Keratinocyte (primary cell): ENCODE results near the gene BEST2. TPM values are rescaled to one million over a fixed set of nuclear protein-coding genes. Genes with fewer than 3 reads are reported as not detected.

Experiments used
- DNase-seq: peaks from one replicate; pipeline ENCODE4 v3.0.0-alpha.2; 2011; ENCODE audit warnings: low read depth, missing footprints, low spot score
- FAIRE-seq: peaks from 2 replicates; lab custom pipeline; 2011; peaks lifted over from hg19 to GRCh38; lab: Jason Lieb, UNC
- H2AFZ ChIP-seq: 2 replicates; pipeline ENCODE4 v1.6.0; 2012; ENCODE audit warnings: low read length, control low read depth, inconsistent platforms; ENCODE audit not compliant: control insufficient read depth
- H3K27ac ChIP-seq: 2 replicates; pipeline ENCODE4 v1.5.1; 2011; ENCODE audit warnings: low read length; ENCODE audit not compliant: control insufficient read depth, insufficient read depth
- H3K27me3 ChIP-seq: 3 replicates; pipeline ENCODE4 v1.6.0; 2011; ENCODE audit warnings: low read length; ENCODE audit not compliant: control insufficient read depth, insufficient read depth; ENCODE audit errors: extremely low read depth
- H3K36me3 ChIP-seq, 2 experiments: 2 replicates in 1 of 2; 3 replicates in 1 of 2; pipeline ENCODE4 v1.5.1; 2011; ENCODE audit warnings: low read length in 2 of 2, mild to moderate bottlenecking in 1 of 2; ENCODE audit not compliant: control insufficient read depth in 2 of 2, insufficient read depth in 2 of 2; ENCODE audit errors: extremely low read depth in 1 of 2
- H3K4me1 ChIP-seq: 3 replicates; pipeline ENCODE4 v1.5.1; 2011; ENCODE audit warnings: low read length; ENCODE audit not compliant: control insufficient read depth, insufficient read depth; ENCODE audit errors: extremely low read depth
- H3K4me2 ChIP-seq: 3 replicates; pipeline ENCODE4 v1.6.0; 2011; ENCODE audit warnings: low read depth, low read length; ENCODE audit not compliant: control insufficient read depth, insufficient read depth; ENCODE audit errors: extremely low read depth
- H3K4me3 ChIP-seq, 3 experiments: fragments of 200-600 bp in 1 of 3; sonication (generic) in 1 of 3; 2 replicates in 2 of 3; 3 replicates in 1 of 3; pipeline ENCODE4 v1.5.1; 2011 to 2016; ENCODE audit warnings: low read length in 3 of 3, mild to moderate bottlenecking in 3 of 3, control low read depth in 2 of 3, inconsistent platforms in 1 of 3, low read depth in 1 of 3, mixed read lengths in 1 of 3, mixed run types in 1 of 3, moderate library complexity in 1 of 3; ENCODE audit not compliant: control insufficient read depth in 2 of 3, insufficient read depth in 2 of 3; ENCODE audit errors: extremely low read depth in 1 of 3
- H3K79me2 ChIP-seq: 2 replicates; pipeline ENCODE4 v1.6.0; 2012; ENCODE audit warnings: low read length; ENCODE audit not compliant: control insufficient read depth, insufficient read depth
- H3K9ac ChIP-seq: 3 replicates; pipeline ENCODE4 v1.6.0; 2011; ENCODE audit warnings: low read length; ENCODE audit not compliant: control insufficient read depth, insufficient read depth; ENCODE audit errors: extremely low read depth
- H3K9me1 ChIP-seq: 3 replicates; pipeline ENCODE4 v1.6.0; 2011; ENCODE audit warnings: low read length; ENCODE audit not compliant: control insufficient read depth, insufficient read depth; ENCODE audit errors: extremely low read depth
- H3K9me3 ChIP-seq: 2 replicates; pipeline ENCODE4 v1.5.1; 2012; ENCODE audit warnings: low read depth, low read length; ENCODE audit not compliant: control insufficient read depth
- H4K20me1 ChIP-seq: 3 replicates; pipeline ENCODE4 v1.6.0; 2011; ENCODE audit warnings: low read length; ENCODE audit not compliant: control insufficient read depth, insufficient read depth; ENCODE audit errors: extremely low read depth
- CTCF ChIP-seq, 3 experiments: IDR thresholded peaks in 1 of 3; conservative IDR thresholded peaks in 1 of 3; optimal IDR thresholded peaks in 1 of 3; 2 replicates in 2 of 3; 3 replicates in 1 of 3; pipeline versions ENCODE3 to v1.5.1; 2011; ENCODE audit warnings: low read length in 3 of 3, mild to moderate bottlenecking in 3 of 3, moderate library complexity in 2 of 3, control low read depth in 1 of 3, inconsistent platforms in 1 of 3; ENCODE audit not compliant: insufficient read depth in 2 of 3; ENCODE audit errors: extremely low read depth in 1 of 3
- EZH2 ChIP-seq: IDR thresholded peaks from one replicate; pipeline ENCODE4 v1.6.1; 2012; ENCODE audit warnings: inconsistent platforms, mild to moderate bottlenecking, low read length, moderate library complexity
- dilution Hi-C: fragments of 300-500 bp; cut with MboI; formaldehyde crosslinking; loops from one replicate; pipeline ENCODE4 v1.7.0; 2020; ENCODE audit warnings: low sequenced_read_pairs; ENCODE audit not compliant: extremely low pct_ligation_motif_present
- polyA plus RNA-seq, 5 experiments: library from polyadenylated mRNA; depleted of rRNA in 3 of 5; stranded (reverse) in 3 of 5; stranded (forward) in 1 of 5; unstranded in 1 of 5; fragments of >200 nt; gene quantifications; 1 replicate in 1 of 5; 2 replicates in 3 of 5; 3 replicates in 1 of 5; pipeline versions ENCODE4 v1.2.1 to v1.2.3, GENCODE V29; 2011 to 2012; ENCODE audit warnings: missing spikeins in 2 of 5, low read depth in 1 of 5, low replicate concordance in 1 of 5
- small RNA-seq, 3 experiments: library from RNA; depleted of rRNA; stranded (forward); fragments of <200 nt; gene quantifications; one replicate each; pipeline ENCODE3, GENCODE V24; 2012; ENCODE audit warnings: low read depth in 3 of 3, low replicate concordance in 1 of 3; ENCODE audit not compliant: insufficient read length in 3 of 3

BEST2 gene
- polyA plus RNA-seq, 1 donor (not counting 4 experiments of a cell fraction or from before 2014, with no cell fraction given) = not detected

DNA sequence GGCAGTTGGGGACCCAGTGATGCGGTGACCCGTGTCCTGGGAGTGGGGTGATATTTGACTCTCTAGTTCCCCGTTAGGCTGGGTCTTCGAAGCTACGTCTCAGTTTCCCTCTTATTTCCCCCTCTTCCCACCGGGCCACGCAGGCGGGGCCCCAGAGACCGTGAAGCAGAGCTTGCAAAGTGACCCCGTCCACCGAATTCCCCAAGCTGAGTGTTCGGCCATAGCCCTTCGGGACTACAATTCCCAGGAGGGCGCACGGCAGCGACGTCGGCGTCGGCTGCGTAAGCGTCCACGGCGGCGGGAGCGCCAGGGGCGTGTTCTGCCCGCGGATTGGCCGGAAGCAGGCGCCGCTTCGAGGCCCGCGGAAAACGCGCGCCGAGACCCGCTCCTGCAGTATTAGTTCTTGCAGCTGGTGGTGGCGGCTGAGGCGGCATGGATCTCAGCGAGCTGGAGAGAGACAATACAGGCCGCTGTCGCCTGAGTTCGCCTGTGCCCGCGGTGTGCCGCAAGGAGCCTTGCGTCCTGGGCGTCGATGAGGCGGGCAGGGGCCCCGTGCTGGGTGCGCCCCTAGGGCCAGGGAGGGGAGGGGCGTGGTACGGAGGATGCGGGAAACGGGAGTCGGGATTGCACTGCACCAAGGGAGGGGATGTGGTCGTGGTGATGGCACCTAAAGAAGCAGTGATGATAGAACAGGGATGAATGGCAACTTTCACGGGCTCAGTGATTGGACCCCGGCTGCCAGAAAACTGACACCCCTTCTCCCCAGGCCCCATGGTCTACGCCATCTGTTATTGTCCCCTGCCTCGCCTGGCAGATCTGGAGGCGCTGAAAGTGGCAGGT is 54.9 kb downstream of the BEST2 start, which contains the start of gene RNASEH2A:
Gene RNASEH2A, plus strand, starts transcription at position 343 of the 840 bp plus-strand sequence. Its CDS starts 90 bp downstream, at position 433.
- peak within 1 kb of the TSS; percentile 98 for H2AFZ ChIP-seq
- peak within 1 kb of the TSS; percentile 81 to 90 (median 87) for H3K4me3 ChIP-seq
- DNase-seq (no peak), FAIRE-seq (peak; percentile 36)
- peaks cover 8% of the 10 kb centered on the region for H3K79me2 ChIP-seq
- H3K4me1 ChIP-seq = peaks cover 21% of the 10 kb centered on the region
- H3K27me3 ChIP-seq = no peaks in the 10 kb centered on the region
- peak within 1 kb of the TSS; percentile 98 for H3K4me2 ChIP-seq
- TF ChIP-seq EZH2 (no peak), CTCF (optimal IDR thresholded peaks at IDR 0.05 in 1 of 3, IDR thresholded peaks at IDR 0.05 in 1 of 3, conservative IDR thresholded peaks at IDR 0.05 in 1 of 3; ENCODE audit: extremely low read depth in 1 of 3, insufficient read depth in 2 of 3, low read length in 3 of 3) (peak in 1 of 3 experiments; percentile 2)
- no peaks in the 10 kb centered on the region for H3K9me3 ChIP-seq
- peak within 1 kb of the TSS; percentile 48 for H3K27ac ChIP-seq
- dilution Hi-C loops = no loop called here
- H3K36me3 ChIP-seq = peaks cover 0 to 3% of the 10 kb centered on the region in 2 experiments
- peak within 1 kb of the TSS; percentile 81 for H3K9ac ChIP-seq
- no peaks in the 10 kb centered on the region for H3K9me1 ChIP-seq
- H4K20me1 ChIP-seq = no peaks in the 10 kb centered on the region

Small RNAs within 50 kb of the gene (small RNA-seq; reads per million reads assigned to genes)
- gene MIR5684 (0 to 0.07 (median 0) reads per million in 3 experiments), gene SNORD41 (1.7 to 13.3 (median 4.3) reads per million in 3 experiments)

Other genes with a start within 250 kb of the BEST2 start
- gene ZNF564, start 200.3 kb upstream of the BEST2 start, polyA plus RNA-seq = 2.0 to 3.5 TPM (median 2.5 TPM) in 3 replicates
- 2.7 to 3.2 TPM (median 3.2 TPM) in 3 replicates for gene ZNF490, start 141.0 kb upstream of the BEST2 start, polyA plus RNA-seq
- 8.1 to 11.5 TPM (median 10.3 TPM) in 3 replicates for gene ZNF791, start 140.9 kb upstream of the BEST2 start, polyA plus RNA-seq
- gene MAN2B1, start 85.0 kb upstream of the BEST2 start, polyA plus RNA-seq = 17.0 to 30.1 TPM (median 21.1 TPM) in 3 replicates
- gene WDR83, start 85.0 kb upstream of the BEST2 start, polyA plus RNA-seq = 3.8 to 5.6 TPM (median 5.0 TPM) in 3 replicates
- gene DHPS, start 69.9 kb upstream of the BEST2 start, polyA plus RNA-seq = 36.5 to 45.0 TPM (median 37.2 TPM) in 3 replicates
- gene GNG14, start 63.8 kb upstream of the BEST2 start, polyA plus RNA-seq = not detected in 3 replicates
- 5.6 to 11.2 TPM (median 8.1 TPM) in 3 replicates for gene FBXW9, start 55.2 kb upstream of the BEST2 start, polyA plus RNA-seq
- 75.3 to 115 TPM (median 105 TPM) in 3 replicates for gene TNPO2, start 27.9 kb upstream of the BEST2 start, polyA plus RNA-seq
- 148 to 170 TPM (median 153 TPM) in 3 replicates for gene TRIR, start 17.1 kb upstream of the BEST2 start, polyA plus RNA-seq
- 104 to 173 TPM (median 138 TPM) in 3 replicates for gene GET3, start 14.3 kb upstream of the BEST2 start, polyA plus RNA-seq
- gene HOOK2, start 23.8 kb downstream of the BEST2 start, polyA plus RNA-seq = 19.0 to 27.4 TPM (median 21.9 TPM) in 3 replicates
- 34.9 to 85.1 TPM (median 40.8 TPM) in 3 replicates for gene JUNB, start 39.7 kb downstream of the BEST2 start, polyA plus RNA-seq
- 119 to 301 TPM (median 154 TPM) in 3 replicates for gene PRDX2, start 50.0 kb downstream of the BEST2 start, polyA plus RNA-seq
- gene THSD8, start 50.3 kb downstream of the BEST2 start, polyA plus RNA-seq = 0.41 to 6.6 TPM (median 2.9 TPM) in 3 replicates
- gene RNASEH2A, start 54.8 kb downstream of the BEST2 start, polyA plus RNA-seq = 12.7 to 32.5 TPM (median 19.7 TPM) in 3 replicates
- not detected in 3 replicates for gene RTBDN, start 82.8 kb downstream of the BEST2 start, polyA plus RNA-seq
- 0.09 to 0.13 TPM (median 0.11 TPM) in 3 replicates for gene MAST1, start 86.7 kb downstream of the BEST2 start, polyA plus RNA-seq
- gene DNASE2, start 129.7 kb downstream of the BEST2 start, polyA plus RNA-seq = 23.5 to 38.3 TPM (median 27.2 TPM) in 3 replicates
- not detected in 3 replicates for gene KLF1, start 135.4 kb downstream of the BEST2 start, polyA plus RNA-seq
- 9.9 to 16.8 TPM (median 11.5 TPM) in 3 replicates for gene GCDH, start 139.4 kb downstream of the BEST2 start, polyA plus RNA-seq
- 0.07 to 0.10 TPM in 2 of 3 replicates, not detected in the other for gene SYCE2, start 167.5 kb downstream of the BEST2 start, polyA plus RNA-seq
- 29.9 to 68.7 TPM (median 30.9 TPM) in 3 replicates for gene FARSA, start 181.9 kb downstream of the BEST2 start, polyA plus RNA-seq
- gene CALR, start 186.8 kb downstream of the BEST2 start, polyA plus RNA-seq = 785 to 1,497 TPM (median 899 TPM) in 3 replicates
- gene RAD23A, start 194.1 kb downstream of the BEST2 start, polyA plus RNA-seq = 20.3 to 63.3 TPM (median 23.7 TPM) in 3 replicates
- gene GADD45GIP1, start 205.4 kb downstream of the BEST2 start, polyA plus RNA-seq = 27.8 to 38.4 TPM (median 35.5 TPM) in 3 replicates
- 0.09 TPM in 1 of 3 replicates, not detected in the others for gene DAND5, start 217.8 kb downstream of the BEST2 start, polyA plus RNA-seq
- gene NFIX, start 243.7 kb downstream of the BEST2 start, polyA plus RNA-seq = 3.1 to 21.4 TPM (median 5.2 TPM) in 3 replicates